Uterine smooth muscle cell (primary cell): Measurements from ENCODE around the gene CYP46A1. TPM values are rescaled to one million over a fixed set of nuclear protein-coding genes. Genes with fewer than 3 reads are reported as not detected.

Experiments used
- total RNA-seq: library from RNA; depleted of rRNA; stranded (reverse); fragments of >200 nt; gene quantifications from 2 replicates; pipeline ENCODE4 v1.2.3, GENCODE V29; 2014

The CYP46A1 gene
- total RNA-seq = 0.11 and 0.37 TPM in 2 replicates

GRCh38 chr14:99683619-99684409, at the start of gene CYP46A1:
Gene CYP46A1, plus strand, starts transcription at chr14:99684298. Its CDS starts 120 bp downstream, at chr14:99684418.

GRCh38 chr14:99644723-99645544, 39.2 kb upstream of the CYP46A1 start, which contains the start of gene HHIPL1:
Gene HHIPL1, plus strand, starts transcription at chr14:99645129. Its CDS starts 79 bp downstream, at chr14:99645208.

Other genes starting within 250 kb of the CYP46A1 start
- 48.8 and 49.9 TPM in 2 replicates for gene SETD3, start 203.4 kb upstream of the CYP46A1 start, total RNA-seq
- 22.7 and 30.9 TPM in 2 replicates for gene CCNK, start 202.9 kb upstream of the CYP46A1 start, total RNA-seq
- gene CCDC85C, start 80.1 kb upstream of the CYP46A1 start, total RNA-seq = 6.0 and 8.0 TPM in 2 replicates
- gene HHIPL1, start 39.2 kb upstream of the CYP46A1 start, total RNA-seq = 4.5 and 11.2 TPM in 2 replicates
- gene EML1, start 109.1 kb downstream of the CYP46A1 start, total RNA-seq = 60.3 and 73.4 TPM in 2 replicates